Measurements from ENCODE around the gene PLCB2.

PLCB2 gene

DNA sequence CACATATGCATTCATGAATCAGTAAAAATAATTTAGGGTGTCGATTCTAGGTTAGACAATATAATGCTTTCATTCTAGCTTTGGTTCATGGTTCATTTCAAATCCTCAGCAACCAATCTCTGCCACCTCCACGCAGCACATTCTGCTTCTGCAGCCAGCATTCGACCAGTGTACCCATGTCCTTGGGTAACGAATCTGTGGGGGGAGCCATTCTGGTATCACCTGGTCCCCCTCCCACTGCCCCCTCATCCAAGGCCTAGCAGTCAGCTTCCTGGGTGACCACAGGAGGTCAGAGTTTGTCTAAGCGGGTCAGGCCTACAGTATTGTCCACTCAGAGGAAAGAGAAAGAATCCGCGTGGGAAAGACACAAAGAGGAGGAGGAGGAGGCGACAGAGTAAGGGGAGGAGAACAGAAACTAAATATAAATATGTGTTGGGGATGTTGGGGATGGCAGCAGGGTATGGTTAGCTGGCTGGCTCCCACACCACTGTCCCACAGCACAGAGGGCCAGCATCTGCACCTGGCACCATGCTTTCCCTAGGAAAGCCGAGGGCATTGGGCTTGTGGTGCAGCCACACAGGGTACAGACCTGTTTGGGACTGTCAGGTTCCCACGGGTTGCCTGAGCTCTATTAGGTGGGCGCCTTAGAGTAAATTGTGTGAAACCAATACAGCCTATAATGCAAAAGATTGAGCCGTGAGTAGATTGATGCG is 56.8 kb downstream of the PLCB2 start:
- DNase-seq (ENCODE audit: low read depth), result no peak

DNA sequence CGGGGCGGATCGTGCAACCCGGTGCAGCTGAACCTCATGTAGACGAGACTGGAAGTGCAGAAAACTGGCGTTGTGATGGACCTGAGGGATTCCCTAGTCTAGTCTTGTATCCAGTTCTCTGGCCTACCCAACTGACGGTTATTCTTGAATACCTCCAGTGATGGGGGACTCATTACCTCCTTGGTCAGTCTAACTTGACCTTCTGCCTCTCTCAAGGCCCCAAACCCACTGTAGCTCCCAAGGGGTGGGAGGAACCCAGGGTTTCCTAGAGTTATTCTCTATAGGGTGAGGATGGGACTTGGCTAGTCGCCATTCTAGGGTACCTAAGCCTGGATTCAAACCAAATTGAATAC is 57.5 kb downstream of the PLCB2 start:
- DNase-seq (ENCODE audit: low read depth), result no peak

- no peak for DNase-seq (ENCODE audit: low read depth)
Measured at GRCh38 chr15:40249477-40250303, 58.0 kb downstream of the PLCB2 start.

DNA sequence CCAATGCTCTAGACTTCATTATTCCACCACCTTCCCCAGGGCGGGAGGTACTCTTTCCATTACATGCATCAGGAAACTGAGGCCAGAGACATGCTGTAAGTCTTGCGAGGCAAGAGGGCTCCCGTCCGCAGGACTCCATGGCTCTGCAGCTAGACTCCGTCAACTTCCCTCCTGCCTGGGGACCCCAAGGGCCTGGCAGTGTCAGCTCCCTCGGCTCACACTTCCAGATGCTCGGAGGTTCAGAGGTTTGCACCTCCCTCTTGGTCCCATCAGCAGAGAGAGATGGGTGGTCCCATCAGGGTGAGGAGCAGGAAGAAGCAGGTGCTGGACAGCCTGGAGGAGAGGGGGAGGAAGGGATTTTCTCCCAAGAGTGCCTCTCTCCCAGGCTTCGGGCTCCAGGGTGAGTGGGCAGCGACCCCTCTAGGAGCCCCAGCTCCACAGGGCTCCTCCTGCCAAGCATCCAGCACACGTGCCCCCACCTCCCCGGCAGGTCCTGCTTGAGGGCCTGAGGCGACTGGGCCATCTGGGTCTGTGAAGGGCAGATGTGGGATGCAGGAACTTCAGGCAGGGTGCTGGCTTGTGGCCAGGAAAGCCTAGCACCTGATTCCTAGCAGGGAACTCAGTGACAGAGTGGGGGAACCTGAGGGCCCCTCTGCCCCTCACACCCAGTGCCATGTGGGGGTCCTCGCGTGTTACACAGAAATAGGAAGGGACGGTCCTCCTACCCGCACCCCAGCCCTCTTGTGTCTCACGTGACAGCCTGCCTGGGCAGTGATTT is 59.5 kb downstream of the PLCB2 start:
- no peak for DNase-seq (ENCODE audit: low read depth)

DNA sequence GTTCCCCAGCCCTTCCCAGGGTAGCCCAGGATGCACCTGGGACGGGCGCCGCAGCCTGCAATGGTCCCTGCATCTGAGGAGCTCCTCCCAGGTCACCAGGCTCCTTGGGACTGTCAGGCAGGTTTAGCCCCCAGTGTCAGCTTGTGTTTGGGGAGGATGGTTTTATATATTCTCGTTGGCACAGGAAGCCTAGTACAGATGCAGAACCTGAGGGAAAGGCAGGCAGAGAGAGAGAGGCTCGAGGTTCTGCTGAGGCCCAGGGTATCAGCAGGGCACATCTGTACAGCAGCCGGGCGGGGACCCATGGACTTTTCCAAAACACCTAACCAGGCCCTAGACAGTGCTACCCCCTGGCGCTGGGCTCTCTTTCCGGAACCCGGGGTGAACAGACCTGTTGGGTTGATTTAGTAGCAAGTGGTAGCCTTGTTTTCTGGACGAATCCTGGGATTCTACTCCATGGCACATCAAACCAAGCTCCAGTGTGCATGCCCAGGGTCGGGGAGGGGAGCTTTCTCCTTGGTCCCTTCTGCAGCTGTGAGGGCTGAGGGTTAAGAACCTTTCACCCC is 60.2 kb downstream of the PLCB2 start:
- no peak for DNase-seq (ENCODE audit: low read depth)

GRCh38 chr15:40246496-40247280 is 61.0 kb downstream of the PLCB2 start:
- DNase-seq (ENCODE audit: low read depth), result no peak

DNA sequence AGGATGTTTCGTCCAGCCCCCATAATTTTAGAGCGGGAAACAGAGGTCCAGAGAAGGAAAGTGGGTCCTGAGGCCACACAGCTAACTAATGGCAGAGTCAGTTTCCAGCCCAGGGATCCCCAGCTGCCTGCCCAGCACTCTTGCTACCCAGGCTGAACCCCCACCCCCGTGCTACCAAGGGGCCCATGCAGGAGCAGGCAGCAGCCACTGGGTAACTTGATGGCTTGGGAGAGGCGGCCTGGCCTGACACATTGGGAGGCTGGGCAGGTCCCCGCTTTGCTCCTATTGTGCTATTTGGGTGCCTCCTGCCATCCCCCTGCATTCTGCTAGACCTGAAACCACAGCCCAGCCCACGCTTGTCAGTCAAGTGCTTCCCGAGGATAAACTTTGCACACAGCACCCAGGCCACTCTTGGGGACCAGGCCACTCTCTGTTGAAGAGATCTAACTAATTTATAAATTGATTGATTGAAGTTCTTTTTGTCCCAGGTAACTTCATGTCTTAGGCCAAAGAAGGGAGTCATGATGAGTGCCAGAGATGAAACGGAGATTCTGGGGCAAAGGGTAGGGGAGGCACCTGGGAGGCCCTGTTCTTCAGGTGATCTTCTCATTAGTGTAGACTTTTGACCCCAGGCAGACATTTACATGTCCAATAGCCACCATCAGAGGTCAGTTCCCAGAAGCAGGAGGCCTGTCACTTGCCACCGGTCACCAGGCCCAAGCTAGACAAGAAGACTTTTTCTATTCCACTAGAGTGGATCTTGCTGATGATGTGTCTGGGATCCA is 61.9 kb downstream of the PLCB2 start:
- no peak for DNase-seq (ENCODE audit: low read depth)

DNA sequence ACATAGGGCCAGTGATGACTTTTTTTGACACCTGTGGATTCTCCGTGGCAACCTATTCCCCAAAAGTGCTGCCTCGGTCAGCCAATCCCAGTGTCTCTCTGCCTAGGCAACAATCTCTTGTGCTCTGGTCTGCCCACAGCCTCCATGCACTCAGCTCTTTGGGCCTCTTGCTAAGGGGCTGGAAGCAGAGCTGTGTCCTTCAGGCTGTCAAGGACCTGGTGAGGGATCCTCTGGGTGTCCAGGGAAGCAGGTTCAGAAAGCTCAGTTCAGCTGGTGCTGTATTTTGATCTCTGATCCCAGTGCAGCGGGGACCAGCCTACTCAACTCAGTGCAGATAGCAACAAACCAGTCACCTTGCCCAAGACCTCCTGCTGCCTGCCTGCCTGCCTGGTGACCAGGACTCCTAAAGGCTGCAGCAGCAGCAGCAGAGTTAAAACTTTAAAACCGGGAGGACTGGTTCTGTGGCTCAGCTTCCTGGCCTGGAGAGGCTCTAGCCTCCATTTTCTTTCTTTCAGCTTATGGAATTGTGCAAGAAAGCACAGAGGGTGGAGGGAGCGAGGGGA is 62.7 kb downstream of the PLCB2 start:
- DNase-seq (ENCODE audit: low read depth), result no peak

GRCh38 chr15:40243126-40243810 is 64.5 kb downstream of the PLCB2 start:
- no peak for DNase-seq (ENCODE audit: low read depth)

- DNase-seq (ENCODE audit: low read depth), result no peak
Measured at GRCh38 chr15:40242601-40243000, 65.1 kb downstream of the PLCB2 start.

DNA sequence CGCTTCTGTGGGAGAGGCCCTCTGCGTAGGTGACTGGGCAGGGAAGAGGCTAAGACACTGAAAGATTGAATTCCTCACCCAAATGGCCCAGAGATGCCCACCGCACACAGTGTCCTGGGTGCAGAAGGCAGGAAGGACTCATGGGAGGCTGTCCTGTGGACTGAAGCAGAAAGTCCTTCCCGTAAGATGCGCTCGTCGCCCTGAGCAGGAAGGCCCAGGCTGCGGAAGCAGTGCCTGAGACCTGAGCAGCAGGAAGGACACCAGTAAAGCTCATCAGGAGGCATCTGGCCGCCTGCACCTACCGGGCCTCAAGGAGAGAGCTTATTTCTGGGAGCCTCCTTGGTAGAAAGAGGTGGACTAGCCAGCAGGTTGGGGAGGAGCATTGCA is 65.5 kb downstream of the PLCB2 start:
- DNase-seq (ENCODE audit: low read depth), result no peak

- DNase-seq (ENCODE audit: low read depth), result no peak
Measured at GRCh38 chr15:40241269-40242212, 66.2 kb downstream of the PLCB2 start.

DNA sequence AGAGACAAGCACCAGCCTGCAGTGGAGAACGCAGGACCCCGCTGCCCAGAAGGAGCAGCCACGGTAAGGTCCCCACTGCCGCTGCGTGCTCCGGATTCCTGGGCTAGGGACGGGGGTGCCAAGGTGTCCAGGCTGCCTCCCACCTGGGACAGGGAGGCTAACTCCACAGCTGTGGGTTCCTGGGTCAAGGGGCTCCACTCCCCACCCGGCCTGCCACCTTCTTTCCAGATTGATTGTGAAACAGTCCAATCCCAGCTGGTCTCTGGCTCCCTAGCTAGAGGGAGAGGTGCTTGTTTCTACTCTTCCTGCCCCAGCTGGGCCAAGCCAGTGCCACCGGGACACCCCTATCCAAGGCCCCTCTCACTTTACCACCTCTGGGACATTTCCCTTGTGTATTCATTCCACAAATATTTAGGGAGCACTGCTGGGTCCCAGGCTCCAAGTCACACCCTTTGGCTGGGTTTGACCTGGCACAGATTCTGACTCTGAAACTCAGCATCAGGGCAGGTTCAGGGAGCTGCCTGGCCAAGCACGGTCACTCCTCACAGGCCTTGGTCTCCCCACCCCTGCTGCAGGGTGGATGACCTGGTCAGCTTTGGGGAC is 67.0 kb downstream of the PLCB2 start:
- DNase-seq (ENCODE audit: low read depth), result no peak

- DNase-seq (ENCODE audit: low read depth), result no peak
Measured at GRCh38 chr15:40239693-40240618, 67.8 kb downstream of the PLCB2 start.

GRCh38 chr15:40239404-40239692 is 68.4 kb downstream of the PLCB2 start:
- DNase-seq (ENCODE audit: low read depth), result no peak

DNA sequence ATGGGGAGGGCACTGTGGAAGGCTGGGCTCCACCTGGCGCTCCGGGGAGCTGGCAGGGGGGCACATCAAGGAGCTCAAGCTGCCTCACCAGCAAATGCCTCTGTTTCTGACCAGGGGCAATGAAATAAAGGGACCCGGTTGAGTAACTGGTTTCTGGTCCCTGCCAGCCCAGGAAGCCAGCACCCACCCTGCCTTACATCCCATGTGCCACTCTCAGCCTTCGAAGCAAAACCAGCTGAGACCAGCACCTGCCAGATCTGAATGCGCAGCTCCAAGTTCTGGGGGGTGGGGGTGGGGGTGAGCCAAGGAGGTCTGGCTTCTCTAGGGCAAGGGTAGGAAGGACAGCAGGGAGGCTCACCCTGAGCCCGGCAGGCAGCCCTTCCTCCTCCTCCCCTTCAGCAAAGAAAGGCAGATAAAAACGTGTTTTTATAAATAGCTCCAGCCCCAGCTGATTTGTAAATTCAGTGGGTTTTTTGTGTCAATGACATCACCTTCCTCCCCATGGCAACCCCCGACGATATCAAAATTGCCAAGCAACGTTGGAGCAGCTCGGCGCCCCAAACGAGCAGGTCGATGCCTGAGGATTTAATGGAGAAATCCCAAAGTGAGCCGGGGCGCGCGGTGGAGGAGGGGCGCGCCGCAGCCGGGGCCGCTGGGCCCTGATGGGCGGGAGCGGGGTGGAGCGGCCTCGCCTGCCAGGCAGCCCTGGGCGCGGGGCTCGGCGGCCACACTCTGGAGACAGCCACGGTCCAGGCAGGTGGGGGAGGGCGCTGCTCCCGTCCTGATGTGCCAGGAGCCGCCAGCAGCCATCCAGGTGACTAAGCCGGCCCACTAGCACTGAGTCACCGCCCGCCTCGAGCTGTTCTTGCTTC is 69.0 kb downstream of the PLCB2 start, which contains the start of gene PAK6:
PAK6 (plus strand) TSS at position 532 of the 872 bp plus-strand sequence. CDS start 25,723 bp downstream, outside the sequence.
- peak; percentile 20 for DNase-seq (ENCODE audit: low read depth)
